Activated naive CD8-positive, alpha-beta T cell treated with anti-CD3 and anti-CD28 coated beads for 36 hours (primary cell): ENCODE measurements around the gene FKRP. TPM values are rescaled to one million over a fixed set of nuclear protein-coding genes. Genes with fewer than 3 reads are reported as not detected.
A peak's percentile ranks its signal among the peaks of the same experiment; 100 is the strongest.

Experiments
- DNase-seq: peaks from one replicate; pipeline ENCODE4 v3.0.0; 2021
- H3K27ac Mint-ChIP-seq: one replicate; pipeline ENCODE4 v1.8.0; 2022; ENCODE audit warnings: mild to moderate bottlenecking, moderate library complexity, mixed read lengths
- H3K27me3 Mint-ChIP-seq: one replicate; pipeline ENCODE4 v1.8.0; 2022; ENCODE audit warnings: mild to moderate bottlenecking, mixed read lengths
- H3K36me3 Mint-ChIP-seq: one replicate; pipeline ENCODE4 v1.8.0; 2021; ENCODE audit warnings: mild to moderate bottlenecking, mixed read lengths
- H3K4me1 Mint-ChIP-seq: one replicate; pipeline ENCODE4 v1.8.0; 2021; ENCODE audit warnings: mixed read lengths
- H3K4me3 Mint-ChIP-seq: one replicate; pipeline ENCODE4 v1.8.0; 2022; ENCODE audit warnings: mild to moderate bottlenecking, moderate library complexity, mixed read lengths
- H3K9me3 Mint-ChIP-seq: one replicate; pipeline ENCODE4 v1.8.0; 2022; ENCODE audit warnings: mixed read lengths
- total RNA-seq, 2 experiments: library from RNA; stranded (reverse); gene quantifications; one replicate each; pipeline ENCODE4 v1.2.3, GENCODE V29; 2021

Gene FKRP
- total RNA-seq, 2 experiments from 2014 or later, result 17.3 to 18.8 TPM

- DNase-seq, result peak; percentile 92
- peak within 1 kb of the TSS; percentile 95 for H3K4me3 Mint-ChIP-seq
- H3K27me3 Mint-ChIP-seq, result no peaks in the 10 kb centered on the region
- H3K4me1 Mint-ChIP-seq, result peaks cover 40% of the 10 kb centered on the region
- no peaks in the 10 kb centered on the region for H3K9me3 Mint-ChIP-seq
- peak within 1 kb of the TSS; percentile 94 for H3K27ac Mint-ChIP-seq
- H3K36me3 Mint-ChIP-seq, result peaks cover 25% of the 10 kb centered on the region
Observed at GRCh38 chr19:46717034-46717715, 28.7 kb upstream of the FKRP start, which contains the start of gene PRKD2. TSS of gene PRKD2 (minus strand) at chr19:46717114. CDS start at chr19:46716370, 744 bp downstream.

- DNase-seq, result no peak
- H3K9me3 Mint-ChIP-seq, result no peaks in the 10 kb centered on the region
- no peaks in the 10 kb centered on the region for H3K27me3 Mint-ChIP-seq
- peaks cover 26% of the 10 kb centered on the region for H3K36me3 Mint-ChIP-seq
- H3K4me1 Mint-ChIP-seq, result peaks cover 39% of the 10 kb centered on the region
- H3K27ac Mint-ChIP-seq, result peak overlapping the region; percentile 94
- H3K4me3 Mint-ChIP-seq, result peak overlapping the region; percentile 95
Observed at GRCh38 chr19:46717716-46718143, 28.1 kb upstream of the FKRP start.

- peaks cover 26% of the 10 kb centered on the region for H3K36me3 Mint-ChIP-seq
- peak; percentile 71 for DNase-seq
Observed at GRCh38 chr19:46718157-46718933, 27.5 kb upstream of the FKRP start.

GRCh38 chr19:46718934-46719622 is 26.8 kb upstream of the FKRP start:
- no peaks in the 10 kb centered on the region for H3K27me3 Mint-ChIP-seq
- peak overlapping the region; percentile 94 for H3K27ac Mint-ChIP-seq
- no peaks in the 10 kb centered on the region for H3K9me3 Mint-ChIP-seq
- peak overlapping the region; percentile 34 for H3K4me3 Mint-ChIP-seq
- no peak for DNase-seq
- peaks cover 36% of the 10 kb centered on the region for H3K4me1 Mint-ChIP-seq
- peaks cover 25% of the 10 kb centered on the region for H3K36me3 Mint-ChIP-seq

More at GRCh38 chr19:46718157-46718933, 27.5 kb upstream of the FKRP start:
- Mint-ChIP-seq H3K9me3 (no peaks in the 10 kb centered on the region), H3K27ac (peak overlapping the region; percentile 94), H3K27me3 (no peaks in the 10 kb centered on the region), H3K4me3 (peak overlapping the region; percentile 95), H3K4me1 (peaks cover 38% of the 10 kb centered on the region)

GRCh38 chr19:46719629-46720502 is 26.0 kb upstream of the FKRP start:
- peaks cover 36% of the 10 kb centered on the region for H3K4me1 Mint-ChIP-seq
- H3K27ac Mint-ChIP-seq, result peak overlapping the region; percentile 64
- no peaks in the 10 kb centered on the region for H3K9me3 Mint-ChIP-seq
- H3K27me3 Mint-ChIP-seq, result no peaks in the 10 kb centered on the region
- no peak for DNase-seq
- peaks cover 29% of the 10 kb centered on the region for H3K36me3 Mint-ChIP-seq
- no peak overlapping the region for H3K4me3 Mint-ChIP-seq

GRCh38 chr19:46720503-46721239 is 25.2 kb upstream of the FKRP start:
- Mint-ChIP-seq H3K27me3 (no peaks in the 10 kb centered on the region), H3K9me3 (no peaks in the 10 kb centered on the region), H3K4me3 (no peak overlapping the region), H3K36me3 (peaks cover 28% of the 10 kb centered on the region), H3K27ac (no peak overlapping the region), H3K4me1 (peaks cover 33% of the 10 kb centered on the region)
- DNase-seq, result no peak

- H3K36me3 Mint-ChIP-seq, result peaks cover 28% of the 10 kb centered on the region
- DNase-seq, result no peak
- no peak overlapping the region for H3K4me3 Mint-ChIP-seq
- no peaks in the 10 kb centered on the region for H3K9me3 Mint-ChIP-seq
- H3K27ac Mint-ChIP-seq, result no peak overlapping the region
- H3K4me1 Mint-ChIP-seq, result peaks cover 33% of the 10 kb centered on the region
- H3K27me3 Mint-ChIP-seq, result no peaks in the 10 kb centered on the region
Observed at GRCh38 chr19:46721269-46722003, 24.4 kb upstream of the FKRP start.

GRCh38 chr19:46722004-46722380 is 23.9 kb upstream of the FKRP start:
- DNase-seq, result no peak
- H3K27me3 Mint-ChIP-seq, result no peaks in the 10 kb centered on the region
- no peaks in the 10 kb centered on the region for H3K9me3 Mint-ChIP-seq
- no peak overlapping the region for H3K4me3 Mint-ChIP-seq
- peaks cover 33% of the 10 kb centered on the region for H3K4me1 Mint-ChIP-seq
- no peak overlapping the region for H3K27ac Mint-ChIP-seq
- H3K36me3 Mint-ChIP-seq, result peaks cover 30% of the 10 kb centered on the region

- Mint-ChIP-seq H3K36me3 (peaks cover 35% of the 10 kb centered on the region), H3K9me3 (no peaks in the 10 kb centered on the region), H3K27ac (no peak overlapping the region), H3K4me1 (peaks cover 33% of the 10 kb centered on the region), H3K4me3 (no peak overlapping the region), H3K27me3 (no peaks in the 10 kb centered on the region)
- no peak for DNase-seq
Observed at GRCh38 chr19:46722421-46723022, 23.3 kb upstream of the FKRP start.

- Mint-ChIP-seq H3K4me3 (no peak overlapping the region), H3K27me3 (no peaks in the 10 kb centered on the region), H3K4me1 (peaks cover 29% of the 10 kb centered on the region), H3K27ac (no peak overlapping the region), H3K9me3 (no peaks in the 10 kb centered on the region), H3K36me3 (peaks cover 35% of the 10 kb centered on the region)
- no peak for DNase-seq
Observed at GRCh38 chr19:46723023-46723461, 22.8 kb upstream of the FKRP start.

- DNase-seq, result no peak
- H3K36me3 Mint-ChIP-seq, result peaks cover 36% of the 10 kb centered on the region
- H3K4me1 Mint-ChIP-seq, result peaks cover 26% of the 10 kb centered on the region
- H3K27ac Mint-ChIP-seq, result no peak overlapping the region
- H3K9me3 Mint-ChIP-seq, result no peaks in the 10 kb centered on the region
- no peak overlapping the region for H3K4me3 Mint-ChIP-seq
- no peaks in the 10 kb centered on the region for H3K27me3 Mint-ChIP-seq
Observed at GRCh38 chr19:46723471-46723870, 22.4 kb upstream of the FKRP start.

GRCh38 chr19:46724468-46724867 is 21.4 kb upstream of the FKRP start:
- H3K4me1 Mint-ChIP-seq, result peaks cover 27% of the 10 kb centered on the region
- H3K9me3 Mint-ChIP-seq, result no peaks in the 10 kb centered on the region
- H3K27me3 Mint-ChIP-seq, result no peaks in the 10 kb centered on the region
- H3K36me3 Mint-ChIP-seq, result peaks cover 34% of the 10 kb centered on the region
- H3K27ac Mint-ChIP-seq, result no peak overlapping the region
- no peak for DNase-seq
- no peak overlapping the region for H3K4me3 Mint-ChIP-seq
